ENCODE measurements around the gene DENND6B.
"Not testable (repeated sequence)": the region's sequence is repeated elsewhere in the genome, so short reads cannot be mapped to it uniquely, and the experiment has no call there.

Gene DENND6B

GRCh38 chr22:50339945-50340879 is 13.4 kb upstream of the DENND6B start:
- in situ Hi-C loops (cut with MboI; ENCODE audit: low sequenced_read_pairs) = no loop called here

DNA sequence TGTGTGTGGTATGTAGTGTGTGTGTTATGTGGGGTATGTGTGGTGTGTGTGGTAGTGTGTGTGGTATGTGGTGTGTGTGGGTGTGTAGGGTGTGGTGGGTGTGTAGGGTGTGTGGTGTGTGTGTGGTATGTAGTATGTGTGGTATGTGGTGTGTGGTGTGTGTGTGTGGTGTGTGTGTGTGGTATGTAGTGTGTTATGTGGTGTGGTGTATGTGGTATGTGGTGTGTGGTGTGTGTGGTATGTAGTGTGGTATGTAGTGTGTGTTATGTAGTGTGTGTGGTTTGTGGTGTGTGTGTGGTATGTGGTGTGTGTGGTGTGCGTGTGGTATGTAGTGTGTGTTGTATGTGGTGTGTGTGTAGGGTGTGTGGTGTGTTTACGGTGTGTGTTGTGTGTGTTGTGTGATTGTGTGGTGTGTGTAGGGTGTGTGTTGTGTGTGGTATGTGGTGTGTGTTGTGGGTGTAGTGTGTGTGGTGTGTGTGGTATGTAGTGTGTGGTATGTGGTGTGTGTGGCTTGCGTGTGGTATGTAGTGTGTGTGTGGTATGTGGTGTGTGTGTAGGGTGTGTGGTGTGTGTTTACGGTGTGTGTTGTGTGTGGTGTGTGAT is 12.1 kb upstream of the DENND6B start:
- in situ Hi-C loops (cut with MboI; ENCODE audit: low sequenced_read_pairs) = no loop called here

DNA sequence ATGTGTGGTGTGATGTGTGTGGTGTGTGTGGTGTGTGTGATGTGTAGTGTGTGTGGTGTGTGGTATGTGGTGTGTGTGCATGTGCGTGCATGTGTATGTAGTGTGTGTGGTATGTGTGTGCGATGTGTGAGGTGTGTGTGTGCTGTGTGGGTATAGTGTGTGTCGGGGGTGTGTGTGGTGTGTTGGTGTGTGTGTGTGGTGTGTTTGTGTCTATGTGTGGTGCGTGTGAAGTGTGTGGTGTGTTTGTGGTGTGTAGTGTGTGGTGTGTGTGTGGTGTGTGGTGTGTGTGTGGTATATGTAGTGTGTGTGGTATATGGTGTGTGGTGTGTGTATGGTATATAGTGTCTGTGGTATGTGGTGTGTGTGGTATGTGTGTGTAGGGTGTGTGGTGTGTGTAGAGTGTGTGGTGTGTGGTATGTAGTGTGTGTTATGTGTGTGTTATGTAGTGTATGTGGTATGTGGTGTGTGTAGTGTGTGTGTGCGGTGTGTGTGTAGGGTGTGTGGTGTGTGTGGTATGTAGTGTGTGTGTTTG is 11.3 kb upstream of the DENND6B start:
- in situ Hi-C loops (cut with MboI; ENCODE audit: low sequenced_read_pairs) = no loop called here

DNA sequence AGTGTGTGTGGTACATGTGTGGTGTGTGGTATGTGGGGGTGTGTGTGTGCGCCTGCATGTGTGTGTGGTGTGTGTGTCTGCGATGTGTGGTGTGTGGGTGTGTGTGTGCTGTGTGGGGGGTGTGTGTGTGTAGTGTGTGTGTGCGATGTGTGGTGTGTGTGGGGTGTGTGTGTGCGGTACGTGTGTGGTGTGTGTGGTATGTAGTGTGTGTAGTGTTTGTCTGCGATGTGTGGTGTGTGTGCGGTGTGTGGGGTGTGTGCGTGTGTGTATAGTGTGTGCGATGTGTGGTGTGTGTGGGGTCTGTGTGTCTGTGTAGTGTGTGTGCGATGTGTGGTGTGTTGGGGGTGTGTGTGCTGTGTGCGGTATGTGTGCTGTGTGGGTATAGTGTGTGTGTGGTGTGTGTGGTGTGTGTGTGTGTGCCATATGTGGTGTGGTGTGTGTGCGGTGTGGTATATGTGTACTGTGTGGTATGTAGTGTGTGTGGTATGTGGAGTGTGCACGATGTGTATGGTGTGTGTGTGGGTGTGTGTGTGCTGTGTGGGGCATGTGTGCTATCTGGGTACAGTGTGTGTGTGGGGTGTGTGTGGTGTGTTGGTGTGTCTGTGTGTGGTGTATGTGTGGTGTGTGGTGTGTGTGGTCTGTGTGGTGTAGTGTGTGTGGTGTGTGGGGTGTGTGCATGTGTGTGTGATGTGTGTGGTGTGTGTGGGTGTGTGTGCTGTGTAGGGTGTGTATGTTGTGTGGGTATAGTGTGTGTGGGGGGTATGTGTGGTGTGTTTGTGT is 10.6 kb upstream of the DENND6B start:
- in situ Hi-C loops (cut with MboI; ENCODE audit: low sequenced_read_pairs) = no loop called here

DNA sequence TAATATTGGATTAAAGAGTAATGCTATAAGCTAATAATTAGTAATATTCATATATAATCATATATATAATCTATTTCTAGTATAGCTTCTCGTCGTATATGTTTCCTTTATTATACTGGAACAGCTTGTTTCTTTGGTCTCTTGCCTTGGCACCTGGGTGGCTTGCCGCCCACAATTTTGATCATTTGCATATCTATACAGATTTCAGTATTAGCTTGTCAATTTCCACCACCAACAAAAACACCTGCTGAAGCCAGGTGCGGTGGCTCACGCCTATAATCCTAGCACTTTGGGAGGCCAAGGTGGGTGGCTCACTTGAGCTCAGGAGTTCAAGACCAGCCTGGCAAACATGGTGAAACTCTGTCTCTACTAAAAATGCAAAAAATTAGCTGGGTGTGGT is 7.6 kb upstream of the DENND6B start:
- in situ Hi-C loops (cut with MboI; ENCODE audit: low sequenced_read_pairs) = not testable (repeated sequence)

- in situ Hi-C loops (cut with MboI; ENCODE audit: low sequenced_read_pairs) = loop anchor here (5.0 kb wide), 1 partner anchor 52 kb away; no protein-coding TSS in a partner anchor
Measured at GRCh38 chr22:50329236-50329635, 2.4 kb upstream of the DENND6B start.

- in situ Hi-C loops (cut with MboI; ENCODE audit: low sequenced_read_pairs) = loop anchor here (5.0 kb wide), 1 partner anchor 50 kb away; no protein-coding TSS in a partner anchor
Measured at GRCh38 chr22:50327711-50328019, 853 bp upstream of the DENND6B start.

DNA sequence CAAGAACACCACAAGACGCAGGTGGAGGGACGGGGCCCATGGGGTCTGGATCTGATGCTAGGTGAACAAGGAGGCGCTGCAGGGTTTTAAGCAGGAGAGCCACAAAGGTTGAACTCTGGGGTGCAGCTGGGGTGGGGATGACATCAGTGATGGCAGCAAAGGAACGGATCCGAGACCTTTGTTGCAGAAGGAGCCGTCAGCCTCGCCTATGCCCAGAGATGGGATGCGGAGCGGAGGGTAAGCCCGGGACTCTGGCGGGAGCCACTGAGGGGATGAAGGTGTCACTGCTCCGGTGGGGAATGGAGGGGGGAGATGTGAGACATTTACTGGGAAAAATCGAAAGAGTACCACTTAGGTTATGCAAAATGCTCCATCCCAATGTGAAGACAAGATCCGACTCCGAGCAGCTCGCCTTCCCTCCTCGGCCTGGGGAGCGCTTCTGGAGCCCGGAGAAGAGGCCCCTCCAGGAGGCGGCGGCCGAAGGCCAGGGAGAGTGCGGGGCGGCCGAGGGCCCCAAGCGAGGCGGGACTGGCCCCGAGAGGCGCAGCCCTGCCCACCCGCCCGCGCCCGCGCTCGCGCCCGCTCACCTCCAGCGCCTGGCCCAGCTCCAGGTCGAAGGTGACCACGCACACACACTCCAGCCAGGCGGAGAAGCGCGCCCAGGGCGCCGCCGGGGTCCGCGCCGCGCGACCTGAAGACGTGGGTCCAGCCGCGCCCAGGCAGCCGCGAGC is 422 bp downstream of the DENND6B start:
- in situ Hi-C loops (cut with MboI; ENCODE audit: low sequenced_read_pairs) = loop anchor here (5.0 kb wide), 1 partner anchor 49 kb away; no protein-coding TSS in a partner anchor

DNA sequence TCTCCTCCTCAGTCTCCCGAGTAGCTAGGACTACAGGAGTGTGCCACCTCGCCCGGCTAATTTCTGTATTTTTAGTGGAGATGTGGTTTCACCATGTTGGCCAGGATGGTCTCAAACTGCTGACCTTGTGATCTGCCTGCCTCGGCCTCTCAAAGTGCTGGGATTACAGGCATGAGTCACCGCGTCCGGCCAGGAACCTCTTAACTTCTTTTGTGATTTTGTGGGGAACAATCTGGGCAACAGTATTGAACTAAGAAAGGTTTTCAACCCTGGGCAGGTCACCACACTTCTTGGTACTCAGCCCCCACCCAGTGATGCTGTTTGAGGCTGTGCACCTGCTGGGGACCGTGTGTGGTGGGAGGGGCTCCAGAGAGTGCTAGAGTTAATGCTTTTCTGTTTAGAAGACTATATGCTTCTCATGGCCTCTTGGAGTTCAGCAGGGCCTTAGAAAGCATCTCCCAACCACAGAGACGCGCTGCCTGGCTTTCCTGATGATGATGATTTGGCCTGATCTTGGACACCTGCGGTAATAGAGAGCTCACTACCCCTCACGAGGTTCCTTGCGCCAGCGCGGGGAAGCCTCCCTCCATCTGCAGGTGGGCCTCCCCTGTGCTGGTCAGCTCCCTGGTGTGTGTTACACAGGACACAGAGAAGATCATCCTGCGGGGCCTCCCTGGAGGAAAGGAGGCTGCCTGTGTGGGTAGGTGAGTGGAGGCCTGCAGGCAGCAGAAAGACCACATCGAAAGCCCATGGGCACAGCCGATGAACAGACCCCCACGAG is 1.2 kb downstream of the DENND6B start:
- in situ Hi-C loops (cut with MboI; ENCODE audit: low sequenced_read_pairs) = loop anchor here (5.0 kb wide), 1 partner anchor 48 kb away; no protein-coding TSS in a partner anchor

DNA sequence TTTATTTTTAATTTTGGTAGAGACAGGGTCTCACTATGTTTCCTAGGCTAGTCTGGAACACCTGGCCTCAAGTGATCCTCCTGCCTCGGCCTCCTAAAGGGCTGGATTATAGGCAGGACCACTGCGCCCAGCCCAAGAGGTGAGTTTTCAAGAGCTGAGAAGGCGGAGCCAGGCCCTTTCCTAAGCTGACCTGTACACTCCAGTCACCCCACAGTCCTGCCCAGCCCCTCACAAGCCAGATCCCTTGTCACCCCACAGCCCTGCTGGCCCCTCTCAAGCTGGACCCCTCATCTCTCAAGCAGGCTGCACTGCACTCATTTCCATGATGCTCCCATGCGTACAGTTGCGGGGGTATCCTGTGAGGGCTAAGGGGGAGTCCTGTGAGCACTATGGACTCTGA is 2.9 kb downstream of the DENND6B start:
- in situ Hi-C loops (cut with MboI; ENCODE audit: low sequenced_read_pairs) = no loop called here

DNA sequence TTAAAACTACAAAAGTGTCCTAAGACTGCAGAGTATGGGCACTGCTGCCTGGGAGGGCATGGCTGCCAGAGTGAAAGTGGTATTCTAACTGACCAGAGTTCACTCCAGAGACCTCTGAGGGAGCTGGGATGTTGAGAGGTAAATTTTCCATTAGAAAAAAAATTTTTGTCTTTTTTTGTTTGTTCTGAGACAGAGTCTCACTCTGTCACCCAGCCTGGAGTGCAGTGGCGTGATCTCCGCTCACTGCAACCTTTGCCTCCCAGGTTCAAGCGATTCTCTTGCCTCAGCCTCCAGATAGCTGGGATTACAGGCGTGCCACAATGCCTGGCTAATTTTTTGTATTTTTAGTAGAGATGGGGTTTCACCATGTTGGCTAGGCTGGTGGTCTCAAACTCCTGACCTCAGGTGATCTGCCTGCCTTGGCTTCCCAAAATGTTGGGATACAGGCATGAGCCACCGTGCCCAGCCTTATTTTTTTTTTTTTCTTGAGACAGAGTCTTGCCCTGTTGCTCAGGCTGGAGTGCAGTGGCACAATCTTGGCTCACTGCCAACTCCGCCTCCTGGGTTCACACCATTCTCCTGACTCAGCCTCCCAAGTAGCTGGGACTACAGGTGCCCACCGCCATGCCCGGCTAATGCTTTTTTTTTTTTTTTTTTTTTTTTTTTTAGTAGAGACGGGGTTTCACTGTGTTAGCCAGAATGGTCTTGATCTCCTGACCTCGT is 4.3 kb downstream of the DENND6B start:
- in situ Hi-C loops (cut with MboI; ENCODE audit: low sequenced_read_pairs) = not testable (repeated sequence)

DNA sequence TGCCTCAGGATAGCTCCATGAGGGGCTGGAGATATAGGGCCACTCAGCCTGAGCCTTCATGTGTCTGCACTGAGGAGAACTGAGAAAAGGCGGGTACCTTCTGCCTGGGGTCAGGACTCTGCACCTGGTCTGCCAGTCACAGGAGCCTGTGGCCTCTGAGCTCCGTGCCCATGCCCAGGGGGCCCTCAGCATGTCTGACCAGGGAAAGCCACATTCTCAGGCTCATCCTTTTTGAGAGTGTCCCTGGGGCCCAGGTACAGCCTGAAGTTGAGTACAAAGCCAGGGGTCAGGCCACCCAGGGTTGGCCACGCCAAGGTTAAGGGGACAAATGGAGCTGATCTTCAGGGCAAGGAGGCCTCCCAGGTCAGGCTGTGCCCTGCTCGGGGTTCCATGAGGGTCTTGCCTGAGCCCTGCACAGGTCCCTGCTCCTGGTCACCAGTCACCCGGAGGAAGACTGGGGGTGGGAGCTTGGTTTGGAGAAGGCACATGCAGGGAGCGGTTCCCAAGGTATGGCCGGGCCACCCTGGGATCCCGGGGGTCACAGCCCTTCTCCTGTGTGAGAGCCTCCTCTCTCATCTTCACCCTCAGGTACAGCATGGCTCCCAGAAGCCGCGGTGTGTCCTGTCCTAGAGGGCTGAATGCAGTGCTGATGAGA is 6.0 kb downstream of the DENND6B start:
- in situ Hi-C loops (cut with MboI; ENCODE audit: low sequenced_read_pairs) = no loop called here

DNA sequence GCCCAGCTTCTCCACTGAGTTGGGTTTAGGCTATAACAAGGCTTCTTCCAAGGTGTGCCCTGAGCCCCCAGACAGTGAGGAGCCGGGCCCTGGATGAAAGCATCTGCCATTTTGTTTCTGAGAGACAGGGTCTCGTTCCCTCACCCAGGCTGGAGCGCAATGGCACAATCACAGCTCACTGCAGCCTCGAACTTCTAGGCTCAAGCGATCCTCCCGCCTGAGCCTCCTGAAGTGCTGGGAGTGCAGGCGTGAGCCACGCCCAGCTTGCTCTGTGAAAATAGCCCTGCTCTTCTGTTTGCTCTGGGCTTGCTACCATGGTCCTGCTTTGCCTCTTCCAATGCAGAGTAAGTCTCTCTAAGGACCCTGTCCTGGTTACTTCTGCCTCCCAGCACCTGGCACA is 6.7 kb downstream of the DENND6B start:
- in situ Hi-C loops (cut with MboI; ENCODE audit: low sequenced_read_pairs) = no loop called here

- in situ Hi-C loops (cut with MboI; ENCODE audit: low sequenced_read_pairs) = no loop called here
Measured at GRCh38 chr22:50319503-50319951, 7.3 kb downstream of the DENND6B start.

DNA sequence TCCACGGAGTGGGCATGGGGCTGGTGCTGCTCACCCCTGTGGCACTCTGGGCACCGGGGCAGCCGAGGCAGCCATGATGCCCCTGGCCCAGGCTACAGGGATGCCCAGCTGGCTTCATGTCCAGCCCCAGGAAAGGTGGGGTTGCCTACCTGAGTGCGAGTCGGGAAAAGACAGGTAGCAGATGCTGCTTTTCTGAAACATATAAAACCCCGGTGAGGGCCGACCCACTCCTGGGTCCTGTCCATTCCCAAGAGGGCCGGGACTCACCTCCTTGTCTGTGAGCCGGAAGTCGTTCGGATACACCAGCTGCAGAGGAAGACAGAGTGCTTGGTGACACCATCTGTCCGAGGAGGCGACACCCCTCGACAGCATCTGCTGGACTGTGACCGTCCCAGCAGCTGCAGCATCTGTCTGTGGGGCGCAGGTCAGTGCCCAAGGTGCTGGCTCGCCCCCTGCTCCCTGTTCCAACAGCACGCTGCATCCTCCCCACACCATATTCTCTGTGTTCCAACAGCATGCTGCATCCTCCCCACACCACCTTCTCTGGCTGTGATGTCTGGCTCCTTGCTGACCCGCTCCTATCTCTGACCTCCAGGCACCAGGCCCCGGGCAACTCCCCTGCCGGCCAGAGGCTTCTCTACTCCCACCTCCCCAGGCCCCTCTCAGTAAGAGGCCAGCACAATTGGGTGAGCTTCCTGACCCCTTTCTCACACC is 8.0 kb downstream of the DENND6B start:
- in situ Hi-C loops (cut with MboI; ENCODE audit: low sequenced_read_pairs) = no loop called here

- in situ Hi-C loops (cut with MboI; ENCODE audit: low sequenced_read_pairs) = no loop called here
Measured at GRCh38 chr22:50318356-50318697, 8.5 kb downstream of the DENND6B start.

- in situ Hi-C loops (cut with MboI; ENCODE audit: low sequenced_read_pairs) = no loop called here
Measured at GRCh38 chr22:50317674-50318073, 9.1 kb downstream of the DENND6B start.

GRCh38 chr22:50317178-50317577 is 9.6 kb downstream of the DENND6B start:
- in situ Hi-C loops (cut with MboI; ENCODE audit: low sequenced_read_pairs) = no loop called here
